ENCODE measurements around the gene WDR64. TPM values are rescaled to one million over a fixed set of nuclear protein-coding genes. Genes with fewer than 3 reads are reported as not detected.
"Not testable (repeated sequence)": the region's sequence is repeated elsewhere in the genome, so short reads cannot be mapped to it uniquely, and the experiment has no call there.

Gene WDR64
- polyA plus RNA-seq, 3 donors, result 0.42 to 0.51 (median 0.44) TPM

GRCh38 chr1:241654019-241654418 is 1.9 kb downstream of the WDR64 start:
- DNase-seq (ENCODE audit: low read depth in 3 of 3, low spot score in 2 of 3), result no peak

GRCh38 chr1:241654641-241655040 is 2.6 kb downstream of the WDR64 start:
- no peak for DNase-seq (ENCODE audit: low read depth in 3 of 3, low spot score in 2 of 3)

- no peak for DNase-seq (ENCODE audit: low read depth in 3 of 3, low spot score in 2 of 3)
These were observed 6.2 kb downstream of the WDR64 start for GRCh38 chr1:241658081-241658793.

GRCh38 chr1:241659016-241659415 is 6.9 kb downstream of the WDR64 start:
- not testable (repeated sequence) for DNase-seq (ENCODE audit: low read depth in 3 of 3, low spot score in 2 of 3)

- DNase-seq (ENCODE audit: low read depth in 3 of 3, low spot score in 2 of 3), result no peak
These were observed 8.4 kb downstream of the WDR64 start for GRCh38 chr1:241660424-241660972.

GRCh38 chr1:241666419-241666818 is 14.3 kb downstream of the WDR64 start:
- no peak for DNase-seq (ENCODE audit: low read depth in 3 of 3, low spot score in 2 of 3)

- no peak for DNase-seq (ENCODE audit: low read depth in 3 of 3, low spot score in 2 of 3)
These were observed 20.2 kb downstream of the WDR64 start for GRCh38 chr1:241672301-241672700.

GRCh38 chr1:241674805-241675384 is 22.8 kb downstream of the WDR64 start:
- no peak for DNase-seq (ENCODE audit: low read depth in 3 of 3, low spot score in 2 of 3)

GRCh38 chr1:241675983-241676382 is 23.9 kb downstream of the WDR64 start:
- no peak for DNase-seq (ENCODE audit: low read depth in 3 of 3, low spot score in 2 of 3)

GRCh38 chr1:241677201-241677600 is 25.1 kb downstream of the WDR64 start:
- no peak for DNase-seq (ENCODE audit: low read depth in 3 of 3, low spot score in 2 of 3)

GRCh38 chr1:241678536-241678935 is 26.5 kb downstream of the WDR64 start:
- DNase-seq (ENCODE audit: low read depth in 3 of 3, low spot score in 2 of 3), result no peak

GRCh38 chr1:241679404-241679803 is 27.3 kb downstream of the WDR64 start:
- DNase-seq (ENCODE audit: low read depth in 3 of 3, low spot score in 2 of 3), result no peak

- DNase-seq (ENCODE audit: low read depth in 3 of 3, low spot score in 2 of 3), result no peak
These were observed 27.9 kb downstream of the WDR64 start for GRCh38 chr1:241679961-241680360.

- not testable (repeated sequence) for DNase-seq (ENCODE audit: low read depth in 3 of 3, low spot score in 2 of 3)
These were observed 29.9 kb downstream of the WDR64 start for GRCh38 chr1:241681861-241682448.

- no peak for DNase-seq (ENCODE audit: low read depth in 3 of 3, low spot score in 2 of 3)
These were observed 30.8 kb downstream of the WDR64 start for GRCh38 chr1:241682921-241683320.

- DNase-seq (ENCODE audit: low read depth in 3 of 3, low spot score in 2 of 3), result no peak
These were observed 32.0 kb downstream of the WDR64 start for GRCh38 chr1:241684108-241684507.

GRCh38 chr1:241688940-241689368 is 36.9 kb downstream of the WDR64 start:
- DNase-seq (ENCODE audit: low read depth in 3 of 3, low spot score in 2 of 3), result no peak

GRCh38 chr1:241695246-241696171 is 43.4 kb downstream of the WDR64 start:
- no peak for DNase-seq (ENCODE audit: low read depth in 3 of 3, low spot score in 2 of 3)

- DNase-seq (ENCODE audit: low read depth in 3 of 3, low spot score in 2 of 3), result no peak
These were observed 44.2 kb downstream of the WDR64 start for GRCh38 chr1:241696172-241696814.
